ENCODE results near the gene BRIP1. TPM values are rescaled to one million over a fixed set of nuclear protein-coding genes. Genes with fewer than 3 reads are reported as not detected.
"Not testable (repeated sequence)": the region's sequence is repeated elsewhere in the genome, so short reads cannot be mapped to it uniquely, and the experiment has no call there.

The BRIP1 gene
- total RNA-seq, 1 experiment from 2014 or later, result 8.5 TPM

DNA sequence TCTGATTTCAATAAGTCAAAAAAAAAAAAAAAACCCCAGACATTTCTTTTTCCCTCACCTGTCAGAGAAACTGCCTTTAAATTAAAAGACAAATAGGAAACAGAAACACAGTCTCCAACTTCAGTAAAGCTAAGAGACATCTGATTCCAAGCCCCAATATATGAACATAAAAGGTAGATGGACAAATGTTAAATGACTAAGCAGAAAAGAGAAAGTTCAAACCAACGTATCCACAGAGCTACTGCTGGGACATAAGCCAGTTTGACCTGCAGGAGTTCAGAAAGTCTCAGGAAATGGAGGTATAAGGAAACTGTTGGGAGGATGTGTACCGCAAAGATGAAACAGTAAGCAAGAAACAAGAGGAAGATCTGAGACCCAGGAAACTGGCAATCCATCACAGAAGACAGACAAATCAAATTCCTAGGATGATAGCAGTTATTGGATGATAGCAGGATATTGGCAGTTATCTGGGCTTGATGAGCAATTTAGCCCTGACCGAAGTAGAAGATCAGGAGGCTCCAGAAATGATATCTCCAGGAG, 135.0 kb downstream of the BRIP1 start:
- H3K9me2 ChIP-seq (replicated peaks; ENCODE audit: insufficient read depth, low read length), result no peaks in the 10 kb centered on the region
- H3K27me3 ChIP-seq (ENCODE audit: low read length), result no peaks in the 10 kb centered on the region
- no peak overlapping the region for H3K27ac ChIP-seq (ENCODE audit: low read length)
- no peaks in the 10 kb centered on the region for H4K20me1 ChIP-seq (ENCODE audit: insufficient read depth, low read depth, low read length)
- H3K9me3 ChIP-seq (ENCODE audit: low read length), result no peaks in the 10 kb centered on the region
- no peak for DNase-seq
- no peak overlapping the region for H3K4me2 ChIP-seq (ENCODE audit: low read depth, low read length, poor library complexity, severe bottlenecking)
- H3K9ac ChIP-seq (ENCODE audit: low read length), result no peak overlapping the region
- peaks cover 7% of the 10 kb centered on the region for H3K36me3 ChIP-seq (ENCODE audit: insufficient read depth, low read length)
- no peaks in the 10 kb centered on the region for H3K79me2 ChIP-seq (ENCODE audit: low read length)
- no peaks in the 10 kb centered on the region for H3K4me1 ChIP-seq (ENCODE audit: low read length)
- no peak overlapping the region for H2AFZ ChIP-seq (ENCODE audit: low read length)
- H3K4me3 ChIP-seq (ENCODE audit: low read length), result no peak overlapping the region

DNA sequence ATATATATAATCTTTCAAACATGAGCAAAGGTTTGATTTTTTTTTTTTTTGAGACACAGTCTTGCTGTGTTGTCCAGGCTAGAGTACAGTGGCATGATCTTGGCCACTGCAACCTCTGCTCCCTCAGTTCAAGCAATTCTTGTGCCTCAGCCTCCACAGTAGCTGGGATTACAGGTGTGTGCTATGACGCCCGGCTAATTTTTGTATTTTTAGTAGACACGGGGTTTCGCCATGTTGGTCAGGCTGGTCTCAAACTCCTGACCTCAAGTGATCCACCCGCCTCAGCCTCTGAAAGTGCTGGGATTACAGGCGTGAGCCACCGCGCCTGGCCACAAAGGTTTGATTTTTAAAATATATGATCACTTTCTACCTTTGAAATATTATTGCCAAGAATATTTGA, 135.5 kb downstream of the BRIP1 start:
- not testable (repeated sequence) for H3K4me2 ChIP-seq (ENCODE audit: low read depth, low read length, poor library complexity, severe bottlenecking)

GRCh38 chr17:61726977-61727376, 136.4 kb downstream of the BRIP1 start:
- H3K9ac ChIP-seq (ENCODE audit: low read length), result no peak overlapping the region
- no peak for DNase-seq
- H3K79me2 ChIP-seq (ENCODE audit: low read length), result no peaks in the 10 kb centered on the region
- no peaks in the 10 kb centered on the region for H3K27me3 ChIP-seq (ENCODE audit: low read length)
- H2AFZ ChIP-seq (ENCODE audit: low read length), result no peak overlapping the region
- H3K27ac ChIP-seq (ENCODE audit: low read length), result no peak overlapping the region
- peaks cover 17% of the 10 kb centered on the region for H3K36me3 ChIP-seq (ENCODE audit: insufficient read depth, low read length)
- H3K9me3 ChIP-seq (ENCODE audit: low read length), result no peaks in the 10 kb centered on the region; the same call in 1 of the 2 replicates
- no peaks in the 10 kb centered on the region for H3K9me2 ChIP-seq (replicated peaks; ENCODE audit: insufficient read depth, low read length)
- H3K4me3 ChIP-seq (ENCODE audit: low read length), result no peak overlapping the region
- no peaks in the 10 kb centered on the region for H4K20me1 ChIP-seq (ENCODE audit: insufficient read depth, low read depth, low read length)
- no peak overlapping the region for H3K4me2 ChIP-seq (ENCODE audit: low read depth, low read length, poor library complexity, severe bottlenecking)
- H3K4me1 ChIP-seq (ENCODE audit: low read length), result no peaks in the 10 kb centered on the region

More for the DNA sequence above, 135.5 kb downstream of the BRIP1 start:
- H3K9me2 ChIP-seq (replicated peaks; ENCODE audit: insufficient read depth, low read length); H3K4me1 ChIP-seq (ENCODE audit: low read length); H3K79me2 ChIP-seq (ENCODE audit: low read length); H3K27me3 ChIP-seq (ENCODE audit: low read length); H3K27ac ChIP-seq (ENCODE audit: low read length); H4K20me1 ChIP-seq (ENCODE audit: insufficient read depth, low read depth, low read length); H3K9ac ChIP-seq (ENCODE audit: low read length); H2AFZ ChIP-seq (ENCODE audit: low read length); H3K4me3 ChIP-seq (ENCODE audit: low read length); H3K9me3 ChIP-seq (ENCODE audit: low read length); DNase-seq: not testable (repeated sequence)
- H3K36me3 ChIP-seq (ENCODE audit: insufficient read depth, low read length), result peaks cover 11% of the 10 kb centered on the region

GRCh38 chr17:61724777-61725176, 138.6 kb downstream of the BRIP1 start:
- Histone ChIP-seq H3K4me2 (ENCODE audit: low read depth, low read length, poor library complexity, severe bottlenecking) (no peak overlapping the region), H3K36me3 (ENCODE audit: insufficient read depth, low read length) (peaks cover 15% of the 10 kb centered on the region), H3K79me2 (ENCODE audit: low read length) (no peaks in the 10 kb centered on the region), H2AFZ (ENCODE audit: low read length) (no peak overlapping the region), H4K20me1 (ENCODE audit: insufficient read depth, low read depth, low read length) (no peaks in the 10 kb centered on the region), H3K9ac (ENCODE audit: low read length) (no peak overlapping the region), H3K27ac (ENCODE audit: low read length) (no peak overlapping the region), H3K9me2 (replicated peaks; ENCODE audit: insufficient read depth, low read length) (no peaks in the 10 kb centered on the region), H3K4me3 (ENCODE audit: low read length) (no peak overlapping the region), H3K9me3 (ENCODE audit: low read length) (no peaks in the 10 kb centered on the region; the same call in 1 of the 2 replicates), H3K27me3 (ENCODE audit: low read length) (no peaks in the 10 kb centered on the region), H3K4me1 (ENCODE audit: low read length) (no peaks in the 10 kb centered on the region)
- no peak for DNase-seq

- Histone ChIP-seq H3K4me2 (ENCODE audit: low read depth, low read length, poor library complexity, severe bottlenecking) (no peak overlapping the region), H3K79me2 (ENCODE audit: low read length) (no peaks in the 10 kb centered on the region), H3K27ac (ENCODE audit: low read length) (no peak overlapping the region), H3K9me2 (replicated peaks; ENCODE audit: insufficient read depth, low read length) (no peaks in the 10 kb centered on the region), H3K36me3 (ENCODE audit: insufficient read depth, low read length) (peaks cover 12% of the 10 kb centered on the region), H4K20me1 (ENCODE audit: insufficient read depth, low read depth, low read length) (no peaks in the 10 kb centered on the region), H3K27me3 (ENCODE audit: low read length) (no peaks in the 10 kb centered on the region), H3K4me1 (ENCODE audit: low read length) (no peaks in the 10 kb centered on the region), H3K4me3 (ENCODE audit: low read length) (no peak overlapping the region), H2AFZ (ENCODE audit: low read length) (no peak overlapping the region), H3K9me3 (ENCODE audit: low read length) (peaks cover 2% of the 10 kb centered on the region; the same call in 1 of the 2 replicates), H3K9ac (ENCODE audit: low read length) (no peak overlapping the region)
- no peak for DNase-seq
Measured at GRCh38 chr17:61723914-61724313, 139.4 kb downstream of the BRIP1 start.

GRCh38 chr17:61723183-61723582, 140.1 kb downstream of the BRIP1 start:
- Histone ChIP-seq H3K9ac (ENCODE audit: low read length) (no peak overlapping the region), H3K79me2 (ENCODE audit: low read length) (no peaks in the 10 kb centered on the region), H3K9me2 (replicated peaks; ENCODE audit: insufficient read depth, low read length) (no peaks in the 10 kb centered on the region), H3K27ac (ENCODE audit: low read length) (no peak overlapping the region), H2AFZ (ENCODE audit: low read length) (no peak overlapping the region), H3K27me3 (ENCODE audit: low read length) (no peaks in the 10 kb centered on the region), H3K4me3 (ENCODE audit: low read length) (no peak overlapping the region), H4K20me1 (ENCODE audit: insufficient read depth, low read depth, low read length) (no peaks in the 10 kb centered on the region), H3K36me3 (ENCODE audit: insufficient read depth, low read length) (peaks cover 12% of the 10 kb centered on the region), H3K9me3 (ENCODE audit: low read length) (peaks cover 6% of the 10 kb centered on the region; the same call in 1 of the 2 replicates), H3K4me1 (ENCODE audit: low read length) (no peaks in the 10 kb centered on the region), H3K4me2 (ENCODE audit: low read depth, low read length, poor library complexity, severe bottlenecking) (no peak overlapping the region)
- no peak for DNase-seq

GRCh38 chr17:61722398-61722797, 140.9 kb downstream of the BRIP1 start:
- Histone ChIP-seq H3K27ac (ENCODE audit: low read length) (no peak overlapping the region), H3K4me1 (ENCODE audit: low read length) (no peaks in the 10 kb centered on the region), H3K4me3 (ENCODE audit: low read length) (no peak overlapping the region), H3K79me2 (ENCODE audit: low read length) (no peaks in the 10 kb centered on the region), H3K9me3 (ENCODE audit: low read length) (peaks cover 9% of the 10 kb centered on the region; the same call in 1 of the 2 replicates), H3K27me3 (ENCODE audit: low read length) (no peaks in the 10 kb centered on the region), H3K36me3 (ENCODE audit: insufficient read depth, low read length) (peaks cover 12% of the 10 kb centered on the region), H3K9me2 (replicated peaks; ENCODE audit: insufficient read depth, low read length) (no peaks in the 10 kb centered on the region), H3K9ac (ENCODE audit: low read length) (no peak overlapping the region), H4K20me1 (ENCODE audit: insufficient read depth, low read depth, low read length) (no peaks in the 10 kb centered on the region), H2AFZ (ENCODE audit: low read length) (no peak overlapping the region), H3K4me2 (ENCODE audit: low read depth, low read length, poor library complexity, severe bottlenecking) (no peak overlapping the region)
- no peak for DNase-seq

- Histone ChIP-seq H4K20me1 (ENCODE audit: insufficient read depth, low read depth, low read length) (no peaks in the 10 kb centered on the region), H3K9me3 (ENCODE audit: low read length) (peaks cover 16% of the 10 kb centered on the region), H3K79me2 (ENCODE audit: low read length) (no peaks in the 10 kb centered on the region), H3K36me3 (ENCODE audit: insufficient read depth, low read length) (peaks cover 26% of the 10 kb centered on the region), H3K9ac (ENCODE audit: low read length) (no peak overlapping the region), H3K4me3 (ENCODE audit: low read length) (no peak overlapping the region), H3K27ac (ENCODE audit: low read length) (no peak overlapping the region), H3K27me3 (ENCODE audit: low read length) (no peaks in the 10 kb centered on the region), H3K4me2 (ENCODE audit: low read depth, low read length, poor library complexity, severe bottlenecking) (no peak overlapping the region), H2AFZ (ENCODE audit: low read length) (no peak overlapping the region), H3K4me1 (ENCODE audit: low read length) (no peaks in the 10 kb centered on the region), H3K9me2 (replicated peaks; ENCODE audit: insufficient read depth, low read length) (no peaks in the 10 kb centered on the region)
- no peak for DNase-seq
Measured at GRCh38 chr17:61720016-61720795, 143.1 kb downstream of the BRIP1 start.

Measured in Karpas-422 (cell line).